Activated CD4-positive, alpha-beta T cell treated with anti-CD3 and anti-CD28 coated beads, Interleukin-2, Interleukin-4, amounts not matched to agents 100 ng/mL and 50 ng/mL, durations not matched to agents 16 hours and 8 hours (primary cell): ENCODE results near the gene GKAP1.
"Not testable (repeated sequence)": the region's sequence is repeated elsewhere in the genome, so short reads cannot be mapped to it uniquely, and the experiment has no call there.

Experiments used
- DNase-seq: peaks from one replicate; pipeline ENCODE4 v3.0.0-alpha.2; 2020; ENCODE audit warnings: low spot score

GKAP1 gene

DNA sequence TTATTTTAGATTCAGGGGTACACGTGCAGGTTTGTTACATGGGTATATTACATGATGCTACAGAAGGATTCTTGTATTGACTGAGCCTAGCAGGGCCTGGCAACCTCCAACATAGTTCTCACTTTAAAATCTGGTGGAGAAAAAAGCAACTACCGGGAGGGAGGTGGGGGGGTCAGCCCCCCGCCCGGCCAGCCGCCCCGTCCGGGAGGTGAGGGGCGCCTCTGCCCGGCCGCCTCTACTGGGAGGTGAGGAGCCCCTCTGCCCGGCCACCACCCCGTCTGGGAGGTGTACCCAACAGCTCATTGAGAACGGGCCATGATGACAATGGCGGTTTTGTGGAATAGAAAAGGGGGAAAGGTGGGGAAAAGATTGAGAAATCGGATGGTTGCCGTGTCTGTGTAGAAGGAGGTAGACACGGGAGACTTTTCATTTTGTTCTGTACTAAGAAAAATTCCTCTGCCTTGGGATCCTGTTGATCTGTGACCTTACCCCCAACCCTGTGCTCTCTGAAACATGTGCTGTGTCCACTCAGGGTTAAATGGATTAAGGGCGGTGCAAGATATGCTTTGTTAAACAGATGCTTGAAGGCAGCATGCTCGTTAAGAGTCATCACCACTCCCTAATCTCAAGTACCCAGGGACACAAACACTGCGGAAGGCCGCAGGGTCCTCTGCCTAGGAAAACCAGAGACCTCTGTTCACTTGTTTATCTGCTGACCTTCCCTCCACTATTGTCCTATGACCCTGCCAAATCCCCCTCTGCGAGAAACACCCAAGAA is 88.8 kb downstream of the GKAP1 start:
- not testable (repeated sequence) for DNase-seq

DNA sequence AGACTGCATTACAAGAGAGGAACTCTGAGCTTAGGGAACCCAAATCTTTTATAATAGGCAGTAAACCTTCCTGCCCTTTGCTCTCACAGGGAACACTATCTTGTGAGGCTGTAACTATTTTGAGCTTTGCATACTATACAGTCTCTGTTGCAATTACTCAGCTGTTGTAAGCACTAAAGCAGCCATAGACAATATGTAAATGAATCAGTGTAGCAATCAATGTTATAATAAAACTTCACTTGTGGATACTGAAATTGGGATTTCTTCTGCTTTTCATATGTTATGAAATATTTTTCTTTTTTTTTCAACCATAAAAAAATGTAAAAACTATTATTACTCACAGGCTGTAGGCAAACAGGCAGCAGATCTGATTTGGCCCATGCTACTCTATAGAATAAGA is 93.1 kb downstream of the GKAP1 start:
- no peak for DNase-seq

DNA sequence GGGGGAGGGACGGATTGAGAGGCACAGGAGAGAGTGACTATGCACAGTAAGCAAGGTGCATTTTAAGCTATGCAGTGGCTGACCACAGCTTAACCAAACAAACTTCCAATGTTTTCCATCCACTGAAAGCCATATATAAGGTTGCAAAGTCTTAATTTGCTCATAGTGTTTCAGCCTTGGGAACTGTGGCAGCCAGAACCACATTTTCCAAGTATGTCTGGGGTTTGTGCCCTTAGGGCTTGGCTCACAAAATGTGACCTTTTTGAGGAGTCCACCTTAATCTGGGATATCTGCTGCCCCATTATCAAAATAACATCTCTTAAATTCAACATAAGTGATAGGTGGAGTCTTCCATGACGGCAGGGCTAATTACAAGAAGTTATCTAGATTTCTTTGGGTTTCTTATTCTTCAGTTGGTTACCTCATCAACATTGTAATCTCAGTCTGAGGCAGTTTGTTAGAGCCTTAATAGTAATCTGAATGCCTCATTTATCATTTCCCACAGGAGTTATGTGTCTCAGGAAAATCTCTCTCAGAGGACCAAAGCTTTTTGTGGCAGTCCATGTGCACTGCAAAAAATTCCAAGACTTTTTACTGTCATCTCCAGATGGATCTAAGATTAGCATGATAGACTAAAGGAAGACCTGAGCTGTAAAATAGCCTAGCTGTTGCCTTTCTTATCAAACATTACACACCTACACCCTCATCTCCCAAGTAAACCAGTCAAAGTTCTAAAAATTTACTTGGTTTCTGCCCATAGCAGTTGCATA is 94.7 kb downstream of the GKAP1 start:
- no peak for DNase-seq

DNA sequence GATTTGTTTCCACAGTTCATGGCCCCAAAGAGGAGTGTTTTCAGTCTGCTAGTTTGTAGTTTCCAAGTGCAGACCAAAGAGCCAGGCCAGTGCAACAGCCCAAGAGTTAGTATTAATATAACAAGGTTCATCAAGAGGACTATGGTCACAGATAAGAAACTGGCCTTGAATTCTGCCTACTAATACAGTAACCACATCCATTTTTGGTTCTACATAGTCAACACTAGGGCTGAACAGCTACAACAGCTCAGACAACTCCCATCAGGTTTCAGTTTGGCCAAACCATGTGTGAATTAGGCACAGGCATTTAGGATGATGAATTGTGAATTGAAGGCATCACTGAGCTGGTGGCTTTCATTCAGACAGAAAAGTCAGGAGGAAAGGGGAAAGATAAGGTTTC is 96.1 kb downstream of the GKAP1 start:
- no peak for DNase-seq

DNA sequence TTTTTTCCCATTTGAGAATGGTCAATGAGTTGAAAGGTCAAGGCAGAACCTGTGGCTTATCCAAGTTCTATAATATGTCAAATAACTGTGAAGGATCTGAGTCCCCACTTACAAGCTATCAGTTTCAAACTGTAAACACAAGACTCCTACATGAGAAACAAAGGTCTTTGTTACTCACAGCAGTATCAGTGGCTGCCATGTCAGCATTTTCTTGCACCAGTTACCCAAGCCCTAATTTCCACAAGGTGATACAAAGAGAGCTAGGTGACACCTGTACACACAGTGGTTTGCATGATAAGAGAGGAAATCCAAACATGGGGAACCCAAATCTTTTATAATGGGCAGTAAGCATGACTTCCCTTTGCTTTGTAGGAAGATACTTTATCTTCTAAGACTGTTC is 101.8 kb downstream of the GKAP1 start:
- no peak for DNase-seq

DNA sequence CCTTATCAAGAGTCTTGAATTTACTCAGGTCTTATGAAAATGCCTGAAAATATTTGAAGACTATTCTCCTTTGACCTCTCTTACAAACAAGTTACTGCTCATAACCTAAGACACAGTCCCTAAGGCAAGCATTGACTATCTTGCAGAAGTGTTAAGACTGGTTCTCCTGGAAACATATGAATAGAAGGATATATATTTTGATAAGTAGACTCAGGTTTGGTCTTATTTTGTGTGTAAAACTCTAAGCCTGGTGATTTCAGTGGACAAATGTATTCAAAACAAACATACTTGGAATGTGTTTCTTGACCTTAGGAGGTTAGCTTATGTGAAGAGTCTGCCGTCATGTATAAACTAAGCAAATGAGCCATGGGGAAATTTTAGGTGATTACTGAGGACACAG is 102.3 kb downstream of the GKAP1 start:
- DNase-seq = no peak

DNA sequence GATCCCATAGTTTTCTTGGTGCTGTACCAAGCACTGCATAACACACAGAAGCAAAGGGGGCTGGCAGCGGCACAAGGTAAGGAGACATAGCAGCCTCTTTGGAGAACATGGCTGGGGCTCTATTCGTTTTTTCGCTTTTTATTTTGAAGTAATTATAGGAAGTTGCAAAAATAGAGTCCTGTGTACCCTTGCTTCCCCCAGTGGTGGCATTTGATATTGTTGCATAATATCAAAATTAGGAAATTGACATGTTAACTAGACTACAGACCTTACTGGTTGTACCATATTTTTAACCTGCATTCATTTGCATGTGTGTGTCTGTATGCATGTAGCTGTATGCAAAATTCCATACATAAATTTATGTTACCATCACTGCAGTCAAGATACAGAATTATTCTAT is 103.2 kb downstream of the GKAP1 start:
- DNase-seq = no peak

DNA sequence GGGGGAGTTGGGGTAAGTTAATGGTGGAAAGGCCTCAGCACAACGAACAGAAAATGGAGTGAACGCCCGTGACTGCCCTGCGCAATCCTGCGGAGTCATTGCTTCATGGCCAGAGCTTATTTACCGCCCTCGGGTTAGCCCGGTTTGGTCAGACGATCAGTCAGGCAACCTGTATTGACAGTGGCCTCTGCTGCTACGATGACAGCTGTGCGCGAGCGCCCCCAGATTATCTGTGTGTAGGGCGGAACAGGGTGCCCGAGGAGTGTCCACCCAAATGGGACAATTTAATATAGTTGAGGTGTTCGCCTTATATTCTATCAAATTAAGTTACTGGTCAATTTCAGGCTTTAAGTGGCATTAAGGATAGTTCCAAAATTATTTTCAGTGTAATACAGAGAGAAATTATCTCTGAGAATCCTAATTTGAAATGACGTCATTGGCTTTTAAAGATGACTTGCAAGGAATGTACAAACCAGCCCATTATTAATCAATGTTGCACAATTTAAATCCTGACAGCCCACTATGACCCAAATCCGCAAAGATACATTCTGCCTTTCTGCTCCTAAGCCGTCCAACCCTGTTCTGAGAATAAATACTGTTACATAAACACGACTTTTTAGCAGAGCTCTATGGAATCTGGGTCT is 108.9 kb downstream of the GKAP1 start:
- DNase-seq = peak; percentile 48

DNA sequence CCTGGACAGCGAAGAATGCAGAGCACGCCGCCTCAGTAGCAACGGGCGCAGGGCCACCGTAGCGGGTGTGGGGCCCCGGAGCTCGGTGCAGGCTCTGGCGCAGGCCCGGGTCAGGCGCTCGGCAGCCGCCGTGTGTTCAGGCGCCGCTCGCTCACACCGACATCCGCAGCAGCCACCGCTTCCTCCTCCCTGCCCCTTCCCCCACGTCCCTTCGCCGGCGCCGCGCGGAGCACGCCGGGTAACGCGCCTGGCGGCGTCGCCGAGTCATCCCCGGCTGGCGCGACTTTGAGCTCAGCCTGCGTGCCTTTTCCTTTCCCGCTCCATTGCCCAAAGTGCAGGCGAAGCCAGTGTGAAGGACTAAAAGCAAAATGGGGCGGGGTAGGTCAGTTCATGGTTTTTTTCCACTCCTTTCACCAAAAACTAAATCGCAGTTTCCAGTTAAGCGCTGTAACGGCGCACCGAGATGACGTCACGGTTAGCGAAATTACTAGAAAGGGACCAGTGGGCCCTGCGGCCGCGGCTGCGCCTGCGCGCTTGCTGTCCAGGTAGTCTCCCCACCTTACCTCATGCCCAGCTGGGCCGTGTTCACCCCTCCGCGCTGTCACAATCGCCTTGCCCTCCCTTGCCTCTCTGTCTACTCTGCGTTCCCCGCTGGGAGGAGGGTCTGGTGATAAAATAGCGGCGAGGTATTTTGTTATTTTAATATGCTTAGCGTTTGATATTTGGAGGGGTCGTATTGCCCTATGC is 109.6 kb downstream of the GKAP1 start, which contains the start of gene UBQLN1:
UBQLN1 (minus strand) TSS at position 191 of the 747 bp plus-strand sequence. CDS start 279 bp downstream, outside the sequence.
- peak; percentile 90 for DNase-seq

DNA sequence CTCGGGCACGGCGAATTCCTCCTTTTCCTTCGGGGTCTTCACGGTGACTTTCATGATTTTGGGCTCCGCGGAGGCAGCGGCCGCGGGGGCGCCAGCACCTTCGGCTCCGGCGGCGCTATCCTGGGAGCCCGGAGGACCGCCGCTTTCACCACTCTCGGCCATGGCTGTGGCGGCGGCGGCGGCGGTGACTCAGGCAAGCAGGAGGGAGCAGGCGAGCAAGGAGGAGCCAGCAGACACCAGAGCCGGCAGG is 110.1 kb downstream of the GKAP1 start:
- no peak for DNase-seq

DNA sequence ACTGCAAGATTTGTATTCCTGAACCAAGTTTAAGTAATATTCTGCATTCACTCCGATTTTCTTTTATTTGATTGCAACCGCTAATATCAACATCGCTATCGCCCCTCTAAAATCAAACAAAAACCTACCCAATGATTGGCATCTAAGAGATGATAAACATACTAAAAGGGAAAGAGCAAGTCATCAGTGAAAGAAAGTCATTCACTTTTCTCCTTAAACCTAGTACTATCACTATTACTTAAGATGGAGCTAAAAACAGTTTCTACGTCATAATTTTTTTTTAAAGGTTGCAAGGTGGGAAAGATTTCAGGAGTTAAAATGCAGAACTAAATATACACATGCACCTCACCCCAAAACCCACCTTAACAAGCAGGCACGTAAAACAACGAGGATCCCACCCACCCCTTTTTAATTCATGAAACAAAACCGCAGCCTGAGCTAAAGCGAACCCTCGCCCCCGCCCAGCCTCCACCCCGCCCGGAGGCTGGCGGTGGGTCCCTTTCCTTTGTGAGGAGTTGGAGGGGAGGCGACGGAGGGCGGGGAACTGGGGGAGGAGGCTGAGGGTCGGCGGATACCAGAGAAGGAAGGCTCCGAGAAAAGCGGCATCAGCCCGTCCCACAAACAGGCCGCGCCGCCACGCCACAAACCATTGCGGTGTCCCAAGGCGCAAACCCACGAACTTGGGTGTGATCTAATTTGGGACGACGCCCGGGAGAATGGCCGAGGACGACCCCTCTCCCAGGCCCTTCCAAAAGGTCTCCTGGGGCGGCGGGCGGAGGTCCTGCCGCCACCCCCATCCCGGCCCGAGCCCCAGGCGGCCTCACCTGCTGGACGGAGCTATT is 110.7 kb downstream of the GKAP1 start:
- DNase-seq = peak; percentile 54

DNA sequence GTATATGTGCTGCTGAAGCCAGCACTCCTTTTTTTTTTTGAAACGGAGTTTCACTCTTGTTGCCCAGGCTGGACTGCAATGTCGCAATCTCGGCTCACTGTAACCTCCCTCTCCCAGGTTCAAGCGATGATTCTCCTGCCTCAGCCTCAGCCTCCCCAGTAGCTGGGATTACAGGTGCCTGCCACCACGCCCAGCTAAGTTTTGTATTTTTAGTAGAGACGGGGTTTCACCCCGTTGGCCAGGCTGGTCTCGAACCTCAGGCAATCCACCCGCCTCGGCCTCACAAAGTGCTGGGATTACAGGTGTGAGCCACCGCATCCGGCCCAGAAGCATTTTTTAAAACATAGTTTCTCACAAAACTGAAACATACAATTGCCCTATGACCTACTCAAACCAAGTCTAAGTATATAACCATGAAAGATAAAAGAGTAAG is 112.3 kb downstream of the GKAP1 start:
- not testable (repeated sequence) for DNase-seq

DNA sequence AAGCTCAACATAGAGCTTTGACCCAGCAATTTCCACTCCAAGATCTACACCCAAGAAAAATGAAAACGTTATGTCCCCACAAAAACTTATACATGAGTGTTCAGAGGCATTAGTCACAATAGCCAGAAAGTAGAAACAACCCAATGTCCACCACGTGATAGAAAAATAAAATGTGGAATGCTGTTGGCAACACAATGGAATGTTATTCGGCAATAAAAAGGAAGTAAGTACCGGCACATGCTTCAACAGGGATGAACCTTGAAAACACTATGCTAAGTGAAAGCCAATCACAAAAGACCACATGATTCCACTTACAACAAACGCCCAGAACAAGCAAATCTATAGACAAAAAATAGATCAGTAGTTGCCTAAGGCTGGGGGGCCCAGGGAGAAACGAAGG is 115.8 kb downstream of the GKAP1 start:
- no peak for DNase-seq

DNA sequence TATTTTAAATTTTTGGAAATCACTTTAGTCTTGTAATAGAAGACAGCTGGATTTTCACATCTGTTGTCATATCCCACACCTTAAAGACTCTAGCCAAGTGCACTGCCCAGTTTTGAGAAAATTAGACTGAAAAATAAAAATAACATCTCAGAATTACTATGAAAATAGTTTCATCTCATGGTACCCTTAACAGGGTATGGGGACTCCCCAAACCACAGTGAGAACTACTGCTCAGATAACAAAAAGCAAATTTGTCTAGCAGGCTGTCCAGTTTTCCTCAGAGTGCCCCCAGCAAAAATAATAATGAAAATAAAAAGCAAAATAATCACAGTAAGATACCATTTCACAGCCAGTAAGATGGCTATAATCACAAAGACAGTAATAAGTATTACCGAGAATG is 116.3 kb downstream of the GKAP1 start:
- DNase-seq = no peak

DNA sequence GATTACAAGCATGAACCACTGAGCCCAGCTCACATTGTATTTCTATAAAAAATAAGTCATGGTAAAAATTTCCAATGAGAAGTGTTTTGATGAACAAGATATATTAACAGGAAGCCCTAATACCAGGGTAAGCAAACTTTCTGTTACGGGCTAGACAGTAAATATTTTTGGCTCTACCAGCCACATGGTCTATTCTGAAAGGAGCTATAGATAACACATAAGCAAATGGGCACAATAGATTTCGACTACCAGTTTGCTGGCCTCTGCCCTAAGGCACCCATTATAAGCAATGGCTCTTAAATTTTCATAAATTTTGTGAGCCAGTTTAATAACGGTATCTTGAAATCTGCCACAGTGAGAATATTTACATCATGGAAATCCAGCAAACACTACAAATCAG is 118.0 kb downstream of the GKAP1 start:
- DNase-seq = no peak

DNA sequence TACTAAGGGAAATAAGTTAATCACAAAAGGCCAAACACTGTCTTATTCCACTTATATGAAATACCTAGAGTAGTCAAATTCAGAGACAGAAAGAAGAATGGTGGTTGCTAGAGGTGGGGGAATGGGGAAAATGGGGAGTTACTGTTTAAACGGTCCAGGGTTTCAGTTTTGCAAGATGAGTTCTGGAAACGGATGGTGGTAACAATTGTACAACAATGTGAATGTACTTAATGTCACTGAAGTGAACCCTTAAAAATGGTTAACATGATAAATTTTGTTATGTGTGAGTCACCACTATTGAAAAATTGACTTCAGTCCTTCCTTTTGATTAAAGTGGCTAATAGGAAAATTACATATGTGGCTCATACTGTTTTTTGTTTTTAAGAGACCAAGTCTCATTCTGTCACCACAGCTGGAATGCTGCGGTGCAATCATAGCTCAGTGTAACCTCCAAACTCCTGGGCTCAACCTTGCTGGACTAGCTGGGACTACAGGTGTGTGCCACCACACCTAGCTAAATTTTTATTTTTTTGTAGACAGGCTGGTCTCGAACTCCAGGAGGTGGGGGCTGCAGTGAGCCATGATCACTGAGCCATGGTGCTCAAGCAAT is 118.5 kb downstream of the GKAP1 start:
- DNase-seq = no peak

DNA sequence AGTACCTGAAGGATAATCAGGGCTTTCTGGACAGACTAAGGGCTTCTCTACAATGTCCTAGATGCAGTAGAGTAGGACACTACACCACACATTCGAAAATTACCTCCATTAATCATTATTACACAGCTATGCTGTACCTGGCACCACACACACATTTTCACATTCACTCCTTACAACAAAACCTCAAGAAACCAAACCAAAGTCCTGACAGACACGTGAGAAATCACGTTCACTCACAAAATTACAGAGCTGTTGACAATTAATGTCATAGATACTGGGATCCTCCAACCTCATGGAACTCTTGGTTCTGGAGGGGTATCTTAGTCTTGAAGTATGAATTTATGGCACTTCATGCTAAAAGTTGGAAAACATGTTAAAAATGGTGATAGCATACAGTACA is 126.1 kb downstream of the GKAP1 start:
- no peak for DNase-seq
